ENCODE measurements around the gene ZCCHC2. TPM values are rescaled to one million over a fixed set of nuclear protein-coding genes. Genes with fewer than 3 reads are reported as not detected.

ZCCHC2 gene
- 4.2 TPM for polyA plus RNA-seq (2013, experiment 1 of 2; ENCODE audit: insufficient read length)
- polyA plus RNA-seq (2013, experiment 2 of 2; ENCODE audit: insufficient read length): 4.0 TPM

DNA sequence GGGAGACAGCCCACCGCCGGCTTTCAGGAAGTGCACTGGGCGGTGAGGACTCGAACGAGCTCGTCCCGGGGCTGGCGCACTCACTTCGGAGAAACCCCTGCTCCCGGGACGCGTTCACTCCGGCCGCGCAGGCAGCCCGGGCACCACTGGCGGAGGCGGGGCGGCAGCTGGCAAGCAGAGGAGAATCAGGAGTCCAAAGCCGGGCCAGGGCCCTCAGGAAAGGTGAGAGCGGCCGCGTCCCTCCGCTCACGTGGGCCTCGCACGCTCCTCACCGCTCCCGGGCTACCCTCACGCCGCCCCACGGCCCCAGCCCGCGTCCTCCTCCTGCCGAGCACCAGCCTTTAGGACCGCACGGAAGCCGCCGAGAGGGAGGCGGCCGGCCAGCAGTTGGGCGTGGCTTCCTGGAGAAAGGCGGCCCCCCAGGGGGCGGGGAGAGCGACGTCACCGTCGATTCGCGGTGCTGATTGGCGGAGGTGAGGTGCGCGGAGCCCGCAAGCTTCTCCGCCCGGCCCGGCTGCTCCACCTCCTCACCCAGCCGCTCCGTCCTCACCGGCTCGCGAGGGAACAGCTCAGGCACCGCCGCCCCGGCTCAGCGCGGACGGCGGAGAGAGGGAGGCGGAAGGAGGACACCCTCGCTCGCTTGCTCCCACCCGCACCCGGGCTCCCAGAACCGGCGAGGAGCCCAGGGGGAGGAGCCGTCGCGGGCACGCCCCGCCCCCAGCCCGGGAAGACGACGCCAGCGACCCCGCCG lies at the start of gene ZCCHC2:
ZCCHC2 (plus strand) TSS at position 522 of the 751 bp plus-strand sequence. CDS start 400 bp downstream, outside the sequence.
- DNase-seq: peak; percentile 98

DNA sequence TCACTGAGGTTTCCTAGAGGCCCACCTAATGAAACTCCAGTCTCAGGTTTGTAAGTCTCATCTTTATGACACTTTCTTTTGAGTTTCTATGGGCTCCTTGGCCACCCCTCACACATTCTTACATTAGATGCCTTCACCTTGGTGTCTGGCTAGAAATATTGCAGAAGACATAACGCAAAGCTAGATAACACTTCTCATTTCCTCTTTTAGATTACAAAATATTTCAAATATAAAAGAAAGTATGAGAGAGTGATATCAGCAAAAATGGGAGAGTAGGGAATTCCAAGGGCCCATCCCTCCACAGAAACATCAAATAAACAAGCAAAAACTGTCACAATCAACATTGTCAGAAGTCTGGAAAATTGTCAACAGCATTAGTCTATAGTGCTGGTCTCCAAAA lies 43.3 kb upstream of the ZCCHC2 start:
- no peak for DNase-seq

DNA sequence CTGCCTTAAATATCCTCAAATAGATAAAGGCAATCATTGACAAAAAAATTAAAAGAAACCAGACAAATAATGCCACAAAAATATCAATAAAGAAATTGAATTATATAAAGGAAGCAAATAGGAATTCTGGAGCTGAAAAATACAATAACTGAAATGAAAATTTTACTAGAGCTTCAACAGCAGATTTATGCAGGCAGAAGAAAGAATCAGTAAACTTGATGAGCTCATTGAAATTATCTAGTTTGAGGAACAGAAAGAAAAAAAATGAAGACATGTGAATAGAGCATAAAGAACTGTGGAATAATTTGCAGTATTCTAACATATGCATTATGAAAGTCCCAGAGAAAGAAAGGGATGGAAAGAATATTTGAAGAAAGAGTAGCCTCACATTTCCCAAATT lies 41.9 kb upstream of the ZCCHC2 start:
- DNase-seq: no peak

DNA sequence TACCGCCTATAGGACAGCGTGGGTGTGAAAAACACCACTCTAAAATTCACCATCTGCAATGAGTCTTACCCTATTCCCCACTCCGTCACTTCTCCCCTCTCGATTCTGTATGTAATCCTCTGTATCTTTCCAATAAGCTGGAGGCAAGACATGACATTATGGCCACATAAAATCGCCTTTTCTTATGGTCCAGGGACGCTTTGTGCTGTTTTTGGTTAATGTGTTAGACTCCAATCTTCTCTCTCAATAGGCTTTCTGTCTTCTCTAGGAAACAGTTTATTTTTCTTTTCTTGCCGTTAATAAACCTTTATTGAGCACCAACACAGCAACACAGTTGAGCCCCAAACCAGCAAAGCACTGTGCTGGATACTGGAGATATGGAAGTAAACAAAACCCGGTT lies 37.9 kb upstream of the ZCCHC2 start:
- DNase-seq: no peak

DNA sequence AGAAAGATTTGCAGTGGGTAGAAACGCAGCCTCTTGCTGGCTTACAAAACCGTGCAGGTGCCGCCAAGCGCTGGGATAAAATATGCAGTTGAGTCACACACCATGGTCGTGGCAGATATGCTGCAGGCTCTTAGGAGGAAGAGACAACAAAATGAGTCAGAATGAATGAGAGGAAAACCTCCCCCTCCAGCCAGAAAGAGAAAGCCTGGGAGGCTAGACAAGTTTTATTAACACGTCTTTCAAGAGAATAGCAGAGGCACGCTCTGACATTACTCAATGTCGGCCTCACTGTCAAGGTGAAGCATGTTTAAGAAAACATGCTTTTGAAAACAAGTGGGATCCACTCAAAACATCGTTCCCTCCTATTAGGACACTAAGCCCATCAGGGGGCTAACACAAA lies 37.1 kb upstream of the ZCCHC2 start:
- peak; percentile 39 for DNase-seq

DNA sequence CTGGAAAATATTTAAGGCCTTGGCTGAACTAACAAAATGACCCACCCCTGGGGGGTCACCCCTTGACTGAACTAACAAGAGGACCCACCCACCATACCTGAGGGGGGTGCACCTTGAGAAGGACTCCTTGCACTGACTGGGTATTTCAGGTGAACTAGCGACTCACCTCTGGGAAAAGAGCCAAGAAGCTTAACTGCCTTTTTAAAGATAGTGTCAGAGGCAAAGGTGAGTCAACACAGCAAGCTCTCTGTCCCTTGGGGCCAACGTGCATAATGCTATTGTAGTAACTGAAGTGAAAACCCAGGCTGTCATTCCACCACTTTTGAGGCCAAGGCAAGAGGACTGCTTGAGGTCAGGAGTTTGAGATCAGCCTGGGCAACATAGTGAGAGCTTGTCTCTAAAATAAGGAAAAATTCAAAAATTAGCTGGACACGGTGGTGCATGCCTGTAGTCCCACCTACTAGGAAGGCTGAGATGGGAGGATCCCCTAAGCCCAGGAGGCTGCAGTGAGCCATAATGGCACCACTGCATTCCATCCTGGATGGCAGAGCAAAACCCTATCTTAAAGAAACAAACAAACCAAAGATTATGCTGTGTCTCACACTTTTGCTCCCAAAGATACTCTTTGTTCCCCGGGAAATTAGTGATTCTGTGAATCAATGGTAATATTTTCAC lies 36.4 kb upstream of the ZCCHC2 start:
- DNase-seq: peak; percentile 4

DNA sequence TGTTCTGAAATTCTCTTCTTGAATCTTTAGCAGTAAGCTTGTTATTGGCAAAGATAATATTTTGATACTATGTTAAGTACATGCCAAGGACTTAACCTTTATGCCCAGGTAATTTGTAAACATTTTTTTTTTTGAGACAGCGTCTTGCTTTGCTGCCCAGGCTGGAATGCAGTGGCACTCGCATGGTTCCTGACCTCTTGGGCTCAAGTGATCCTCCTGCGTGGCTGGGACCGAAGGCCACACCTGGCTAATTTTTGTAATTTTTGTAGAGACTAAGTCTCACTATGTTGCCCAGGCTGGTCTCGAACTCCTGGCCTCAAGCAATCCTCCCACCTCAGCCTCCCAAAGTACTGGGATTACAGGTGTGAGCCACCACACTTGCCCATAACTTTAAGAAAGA lies 35.7 kb upstream of the ZCCHC2 start:
- DNase-seq: no peak

DNA sequence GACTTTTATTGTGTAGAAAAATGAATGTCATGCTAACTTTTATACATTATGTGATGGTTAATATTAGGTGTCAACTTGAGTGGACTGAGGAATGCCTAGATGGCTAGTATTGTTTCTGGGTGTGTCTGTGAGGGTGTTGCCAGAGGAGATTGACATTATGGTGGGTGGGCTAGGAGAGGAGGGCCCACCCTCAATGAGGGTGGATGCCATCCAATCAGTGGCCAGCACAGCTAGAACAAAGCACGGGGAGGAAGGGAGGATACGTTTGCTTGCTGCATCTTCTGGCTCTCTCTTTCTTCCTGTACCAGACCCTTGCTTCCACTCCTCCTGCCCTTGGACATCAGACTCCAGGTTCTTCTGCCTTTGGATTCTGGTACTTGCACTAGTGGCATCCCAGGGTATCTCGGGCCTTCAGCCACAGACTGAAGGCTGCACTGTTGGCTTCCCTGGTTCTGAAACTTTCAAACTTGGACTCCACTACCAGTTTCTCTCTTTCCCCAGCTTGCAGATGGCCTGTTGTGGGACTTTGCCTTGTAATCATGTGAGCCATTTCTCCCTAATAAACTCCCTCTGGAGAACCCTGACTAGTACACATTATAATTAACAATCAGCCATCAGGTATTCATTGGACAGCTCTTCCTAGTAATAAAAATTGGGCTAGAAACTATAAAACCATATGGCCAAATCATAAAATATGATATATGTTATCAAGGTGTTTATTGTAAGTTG lies 31.7 kb upstream of the ZCCHC2 start:
- DNase-seq: no peak

DNA sequence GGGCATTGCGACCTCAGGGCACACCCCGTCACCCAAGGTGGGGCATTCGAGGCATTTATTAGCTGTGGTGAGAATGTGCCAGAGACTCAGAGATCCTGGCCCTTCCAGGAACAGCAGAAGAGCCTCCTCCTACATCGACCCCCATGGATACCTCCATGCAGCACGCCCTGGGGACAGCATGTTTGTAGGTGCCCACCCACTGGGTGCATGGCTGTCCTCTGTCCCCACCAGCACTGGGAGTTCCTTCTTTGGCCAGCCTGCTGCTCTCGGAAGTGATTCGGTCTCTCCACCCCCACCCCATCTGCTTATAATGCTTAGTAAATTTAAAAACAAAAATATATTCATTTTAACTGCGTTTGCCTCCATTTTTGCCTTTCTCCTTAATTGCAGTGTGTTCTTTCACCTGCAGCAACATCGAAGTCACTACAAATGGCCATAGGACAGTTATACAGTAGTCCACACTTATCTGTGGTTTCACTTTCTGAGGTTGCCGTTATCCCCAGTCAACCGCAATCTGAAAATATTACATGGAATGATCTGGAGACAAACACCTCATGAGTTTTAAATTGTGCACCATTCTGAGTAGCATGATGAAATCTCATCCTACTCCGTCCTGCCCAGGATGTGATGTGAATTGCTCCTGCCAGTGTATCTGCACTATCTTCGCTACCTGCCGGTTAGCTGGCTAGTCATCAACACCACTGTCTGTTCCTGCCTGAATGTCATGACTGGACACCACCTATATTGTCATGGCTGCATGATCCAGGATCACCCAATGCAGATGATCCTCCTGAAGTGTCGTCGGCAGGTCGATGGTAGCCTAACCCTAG lies 29.6 kb upstream of the ZCCHC2 start:
- no peak for DNase-seq

DNA sequence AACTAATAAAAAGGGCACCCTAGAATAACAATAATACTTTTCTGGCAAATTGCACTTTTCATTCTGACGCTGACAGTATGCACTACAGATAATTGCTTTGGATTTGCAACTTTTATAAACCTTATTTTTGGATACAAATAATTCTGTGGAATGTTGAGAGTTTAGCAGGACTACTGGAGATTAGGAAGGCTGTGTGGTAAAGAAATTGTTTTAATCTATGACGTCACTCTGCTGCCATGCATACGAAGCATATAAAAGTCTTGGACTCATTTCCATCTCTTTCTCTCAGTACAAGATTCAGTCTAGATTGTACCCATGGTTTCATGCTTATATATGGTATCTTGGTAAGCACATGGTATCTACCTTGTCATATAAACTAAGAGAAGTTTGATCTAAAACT lies 28.1 kb upstream of the ZCCHC2 start:
- no peak for DNase-seq

DNA sequence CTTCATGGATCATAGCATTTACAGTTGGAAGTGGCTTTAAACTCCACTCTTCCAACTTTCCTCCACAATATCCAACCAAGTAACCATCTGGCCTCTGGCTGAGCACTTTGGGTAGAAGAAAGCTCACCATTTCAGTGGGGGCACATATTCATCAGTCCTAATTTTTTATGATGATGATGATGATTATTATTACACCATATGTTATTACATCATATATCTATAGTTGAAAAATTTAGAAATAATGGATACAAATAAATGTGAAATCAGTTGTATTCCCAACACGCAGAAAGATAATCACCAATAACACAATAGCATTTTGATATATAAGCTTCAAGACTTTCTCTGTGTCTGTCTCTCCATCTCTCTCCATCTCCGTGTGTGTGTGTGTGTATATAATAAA lies 26.6 kb upstream of the ZCCHC2 start:
- DNase-seq: no peak

DNA sequence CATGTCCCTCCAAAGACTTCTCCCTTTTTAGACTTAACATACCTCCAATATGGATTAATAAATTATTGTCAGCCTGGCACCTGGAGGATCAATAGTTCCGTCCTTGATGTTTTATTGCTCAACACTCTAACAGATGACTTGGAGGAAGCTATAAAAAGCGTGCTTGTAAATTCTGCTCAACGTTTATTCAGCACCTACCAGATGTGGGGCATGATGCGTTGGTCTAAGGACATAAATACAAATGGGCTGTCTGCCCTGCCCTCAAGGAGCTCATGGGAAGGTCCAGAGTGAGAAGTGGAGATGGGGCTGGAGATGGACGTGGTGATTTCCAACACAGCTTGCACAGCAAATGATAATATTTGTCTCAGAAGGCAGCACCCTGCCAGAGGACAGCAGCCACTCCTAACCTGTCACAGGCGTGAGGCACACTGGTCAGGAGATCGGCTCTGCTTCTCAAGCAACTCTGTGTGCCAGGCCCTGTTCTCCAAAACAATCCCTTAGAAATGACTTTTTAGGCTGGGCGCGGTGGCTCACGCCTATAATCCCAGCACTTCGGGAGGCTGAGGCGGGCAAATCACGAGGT lies 25.5 kb upstream of the ZCCHC2 start:
- no peak for DNase-seq

DNA sequence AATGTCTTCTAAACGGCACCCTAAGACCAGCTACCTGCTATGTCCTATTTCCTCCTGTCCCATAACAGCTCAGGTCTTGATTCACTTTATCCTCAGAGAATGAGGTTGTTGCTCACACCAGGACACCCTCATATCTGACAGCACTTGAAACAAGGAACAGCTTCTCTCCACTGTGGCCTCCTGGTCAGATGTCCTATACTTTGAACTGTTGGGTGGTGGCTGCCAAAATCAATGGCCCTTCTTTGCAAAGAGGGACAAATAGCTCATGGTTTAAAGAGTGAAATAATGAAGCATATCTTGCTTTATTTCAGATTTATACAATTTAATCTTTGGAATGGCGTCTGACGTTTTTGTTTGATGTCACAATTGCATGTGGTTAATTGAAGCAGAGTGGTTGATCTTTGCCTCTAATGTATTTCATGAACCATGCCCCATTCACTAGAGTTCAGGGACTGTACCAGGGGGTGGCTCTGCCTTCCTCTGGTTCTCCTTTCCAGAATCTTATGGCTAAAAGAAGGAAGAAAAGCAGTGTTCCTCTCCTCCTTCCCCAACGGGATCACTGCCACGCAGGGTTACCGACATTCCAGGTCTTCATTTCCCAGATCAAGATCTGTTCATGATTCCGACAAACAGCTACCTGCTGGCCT lies 24.1 kb upstream of the ZCCHC2 start:
- DNase-seq: no peak

DNA sequence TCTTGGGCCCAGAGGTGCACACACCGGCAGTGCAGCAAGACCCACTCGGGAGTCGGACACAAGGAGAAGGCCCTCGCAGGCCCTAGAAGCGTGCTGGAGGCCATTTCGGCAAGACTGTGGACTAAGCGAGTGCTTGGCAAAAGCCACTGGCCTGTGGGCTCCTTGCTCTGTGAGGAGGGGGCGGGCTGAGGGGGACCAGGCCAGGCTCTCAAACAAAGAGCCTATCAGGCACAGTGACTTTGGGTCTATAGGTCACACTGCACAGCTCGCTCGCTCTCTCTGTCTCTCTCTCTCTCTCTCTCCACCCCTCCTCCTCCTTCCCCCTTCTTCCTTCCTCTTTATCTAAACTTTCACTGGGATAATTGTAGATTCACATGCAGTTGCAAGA lies 23.6 kb upstream of the ZCCHC2 start:
- DNase-seq: no peak

DNA sequence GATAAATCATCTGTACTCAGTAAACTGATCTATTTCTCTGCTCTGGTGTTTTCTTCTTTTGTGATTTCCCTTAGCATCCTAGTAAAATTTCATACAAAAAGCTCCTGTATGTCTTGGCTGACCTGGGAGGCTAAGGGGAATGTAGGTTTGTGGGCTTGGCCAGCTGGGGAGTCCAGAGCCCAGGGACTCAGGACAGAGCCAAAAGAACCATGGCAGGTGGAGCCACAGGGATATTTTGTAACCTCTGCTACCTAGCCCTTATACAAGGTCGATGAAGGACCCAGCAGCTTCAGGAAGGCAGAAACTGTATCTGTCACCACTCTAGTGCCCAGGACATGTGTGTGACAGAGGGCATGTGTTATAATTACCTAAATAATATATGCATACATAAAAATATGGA lies 22.7 kb upstream of the ZCCHC2 start:
- no peak for DNase-seq

DNA sequence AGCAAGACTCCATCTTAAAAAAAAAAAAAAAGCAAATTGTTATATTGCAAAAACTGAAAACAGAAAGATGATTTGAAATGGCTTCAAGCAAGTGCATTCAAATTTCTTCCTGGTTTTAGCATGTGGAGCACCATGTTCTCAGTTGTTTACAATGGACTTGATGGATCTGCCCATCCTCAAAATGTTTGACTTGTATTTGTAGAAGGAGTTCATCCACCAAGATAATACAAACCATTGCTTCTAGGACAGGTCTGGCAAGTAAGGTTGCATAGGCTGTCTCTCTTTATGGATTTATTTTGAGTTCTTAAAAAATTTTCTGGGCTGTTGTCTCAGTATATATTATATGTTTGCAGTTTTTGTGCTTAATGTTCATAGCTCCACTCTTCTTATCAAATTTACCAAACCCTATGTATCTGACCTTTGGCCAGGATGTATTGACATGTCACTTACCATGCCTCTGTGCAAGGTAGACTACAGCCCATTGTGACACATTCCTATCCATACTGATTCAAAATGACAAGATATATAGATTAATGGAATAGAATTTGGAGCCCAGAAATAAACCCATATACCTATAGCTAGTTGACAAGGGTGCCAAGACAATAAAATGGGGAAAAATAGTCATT lies 21.7 kb upstream of the ZCCHC2 start:
- no peak for DNase-seq

DNA sequence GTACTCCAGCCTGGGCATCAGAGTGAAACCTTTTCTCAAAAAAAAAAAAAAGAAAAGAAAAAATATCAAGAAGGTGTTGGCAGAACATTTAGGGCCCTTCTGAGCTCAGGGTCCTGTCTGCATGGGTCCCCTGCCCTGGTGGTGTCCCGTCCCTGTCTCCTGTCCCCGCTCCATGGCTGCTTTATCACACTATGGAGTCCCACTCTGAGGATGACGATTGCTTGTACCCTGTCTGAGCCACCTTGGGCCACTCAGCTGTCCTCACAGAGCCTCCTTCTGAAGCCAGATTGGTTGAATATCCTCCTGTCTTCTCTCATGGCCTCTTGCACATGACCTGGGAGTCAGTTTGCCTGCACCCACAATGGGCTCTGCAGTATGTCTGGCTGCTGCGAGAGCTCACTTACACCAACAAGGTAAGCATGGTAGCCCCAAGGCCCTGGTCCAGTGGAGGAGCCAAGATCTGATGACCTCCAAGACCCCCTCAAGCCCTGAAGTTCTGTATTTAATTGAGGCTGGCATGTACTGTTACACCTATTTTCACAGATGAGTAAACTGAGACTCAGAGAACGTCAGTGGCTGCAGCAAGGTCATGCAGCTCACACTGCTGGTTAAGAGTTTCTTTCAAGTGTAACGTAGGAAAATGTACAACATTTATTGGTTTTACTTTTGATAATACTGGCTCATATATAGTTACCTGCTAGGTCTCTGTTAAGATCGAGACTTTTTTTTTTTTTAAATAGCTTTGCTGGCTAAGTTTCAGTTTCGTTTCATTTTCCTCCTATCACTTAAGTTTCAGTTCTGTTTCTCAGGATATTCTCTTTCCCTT lies 16.9 kb upstream of the ZCCHC2 start:
- DNase-seq: no peak

DNA sequence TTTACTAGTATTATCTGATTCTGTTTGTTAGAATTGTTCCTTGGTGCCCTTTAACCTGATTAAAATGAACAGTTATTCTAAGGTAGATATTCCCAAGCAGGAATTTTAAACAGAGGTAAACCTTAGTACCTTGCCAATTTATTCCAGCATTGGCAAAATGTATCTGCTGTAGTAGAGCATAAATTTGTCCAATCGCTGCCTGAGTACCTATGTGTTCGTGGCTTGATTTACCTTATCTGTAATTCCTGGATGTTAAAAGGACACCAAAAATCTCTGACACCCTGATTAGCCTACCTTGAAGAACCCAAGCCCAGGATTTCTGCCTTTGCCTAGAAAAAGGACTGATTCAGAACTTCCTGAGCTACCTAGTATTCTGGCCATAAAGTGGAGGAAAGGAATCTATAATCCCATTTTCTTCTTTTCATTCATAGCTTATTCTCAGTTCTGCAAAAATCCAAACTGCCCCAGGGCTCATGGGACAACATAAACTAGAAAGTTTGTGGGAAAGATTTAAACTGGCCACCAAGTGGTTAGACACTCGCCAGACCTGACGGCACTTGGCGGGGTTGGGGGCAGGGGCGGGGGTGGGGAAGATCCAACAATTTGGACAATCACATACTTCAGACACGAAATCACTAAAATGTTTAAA lies 16.2 kb upstream of the ZCCHC2 start:
- no peak for DNase-seq

DNA sequence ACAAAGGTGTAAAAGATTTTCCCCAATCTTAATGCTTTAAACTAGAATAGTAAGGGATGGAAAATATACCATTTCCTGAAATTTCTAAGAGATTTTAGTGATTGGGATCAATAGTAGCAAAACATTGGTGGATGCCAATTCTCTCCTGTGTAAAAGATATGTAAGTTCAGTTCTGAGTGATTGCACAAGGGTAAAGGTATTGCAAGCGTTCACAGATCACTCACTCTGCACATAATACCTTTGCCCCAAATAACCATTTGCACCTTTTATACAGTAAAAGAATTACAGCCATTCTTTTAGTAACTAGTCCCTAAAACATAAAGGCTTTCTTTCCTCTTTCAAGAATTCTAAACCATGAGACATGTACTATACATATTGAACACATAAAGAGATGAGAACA lies 13.0 kb upstream of the ZCCHC2 start:
- DNase-seq: no peak

DNA sequence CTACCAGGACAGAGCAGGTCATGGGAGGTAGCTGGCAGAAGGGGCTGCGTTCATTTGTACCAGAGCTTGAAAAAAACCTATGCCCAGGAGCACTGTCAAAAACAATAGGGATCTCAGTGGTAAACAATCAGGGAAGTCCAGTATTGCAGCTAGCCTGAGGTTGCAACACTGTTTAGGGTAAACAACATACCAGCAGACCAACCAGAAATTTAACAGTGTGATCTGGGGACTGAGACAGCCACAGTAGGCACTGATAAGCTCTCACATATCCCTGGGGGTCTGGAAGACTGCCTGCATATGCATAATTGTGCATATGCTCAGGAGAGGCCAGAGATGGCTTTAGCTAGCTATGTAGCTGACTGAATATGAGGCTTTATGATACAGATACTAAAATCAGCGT lies 12.0 kb upstream of the ZCCHC2 start:
- DNase-seq: no peak

Measured in fibroblast of skin of scalp (primary cell).